IPS-NIHi7 (cell line): Measurements from ENCODE around the gene B3GALT6.

Experiments
- DNase-seq: peaks from one replicate; pipeline ENCODE4 v3.0.0; 2012; ENCODE audit warnings: mixed read lengths; ENCODE audit errors: extremely low spot score

The B3GALT6 gene

GRCh38 chr1:1215881-1216605, 16.0 kb upstream of the B3GALT6 start:
- DNase-seq = no peak

GRCh38 chr1:1216770-1217620, 15.0 kb upstream of the B3GALT6 start:
- DNase-seq = no peak

GRCh38 chr1:1217621-1218523, 14.2 kb upstream of the B3GALT6 start:
- DNase-seq = no peak

- DNase-seq = no peak
Measured at GRCh38 chr1:1218524-1219200, 13.4 kb upstream of the B3GALT6 start.

- no peak for DNase-seq
Measured at GRCh38 chr1:1219341-1219740, 12.7 kb upstream of the B3GALT6 start.

- no peak for DNase-seq
Measured at GRCh38 chr1:1220197-1220596, 11.8 kb upstream of the B3GALT6 start.

- no peak for DNase-seq
Measured at GRCh38 chr1:1221887-1222574, 10.0 kb upstream of the B3GALT6 start.

GRCh38 chr1:1222575-1223225, 9.3 kb upstream of the B3GALT6 start:
- no peak for DNase-seq

GRCh38 chr1:1223321-1223720, 8.7 kb upstream of the B3GALT6 start:
- no peak for DNase-seq

GRCh38 chr1:1223891-1224290, 8.1 kb upstream of the B3GALT6 start:
- no peak for DNase-seq

GRCh38 chr1:1225238-1225845, 6.7 kb upstream of the B3GALT6 start:
- no peak for DNase-seq

- DNase-seq = no peak
Measured at GRCh38 chr1:1225913-1226312, 6.1 kb upstream of the B3GALT6 start.

GRCh38 chr1:1226566-1227362, 5.3 kb upstream of the B3GALT6 start:
- DNase-seq = no peak

GRCh38 chr1:1227386-1227785, 4.7 kb upstream of the B3GALT6 start:
- no peak for DNase-seq

- no peak for DNase-seq
Measured at GRCh38 chr1:1228187-1228586, 3.9 kb upstream of the B3GALT6 start.

GRCh38 chr1:1228596-1229321, 3.3 kb upstream of the B3GALT6 start:
- DNase-seq = no peak

GRCh38 chr1:1229770-1230169, 2.3 kb upstream of the B3GALT6 start:
- no peak for DNase-seq

- no peak for DNase-seq
Measured at GRCh38 chr1:1230656-1231399, 1.2 kb upstream of the B3GALT6 start.
